HepG2 (cell line): ENCODE results near the gene RPA1. TPM values are rescaled to one million over a fixed set of nuclear protein-coding genes. Genes with fewer than 3 reads are reported as not detected.

Source experiments
- ATAC-seq: fragments of 200-7000 bp; cut with Tn5 transposase; 3 replicates; pipeline ENCODE4 v1.9.1; 2020; ENCODE audit warnings: mild to moderate bottlenecking, moderate library complexity
- BruUV-seq: library from RNA; stranded (reverse); fragments of 400-500 nt; replicated peaks from 2 replicates; lab custom pipeline; 2021; lab: Mats Ljungman, UMichigan
- CTCF ChIA-PET: fragments of 300-600 bp; formaldehyde crosslinking; extraction: SDS; loops from one replicate; lab custom pipeline; 2021; ENCODE audit warnings: low total read pairs, inconsistent platforms, low intra/inter-chr PET ratio; lab: Yijun Ruan, JAX
- POLR2A ChIA-PET: fragments of 350-600 bp; sonication (Branson Sonifier 250); formaldehyde crosslinking; loops from one replicate; lab custom pipeline; 2020; ENCODE audit warnings: antibody characterized with exemption, inconsistent platforms; lab: Yijun Ruan, JAX
- DNase-seq: peaks from one replicate; pipeline ENCODE4 v3.0.0-alpha.2; 2015; ENCODE audit warnings: low spot score
- FAIRE-seq: peaks from 3 replicates; lab custom pipeline; 2011; peaks lifted over from hg19 to GRCh38; lab: Jason Lieb, UNC
- H2AFZ ChIP-seq: one replicate; pipeline ENCODE4 v1.6.1; 2011; ENCODE audit warnings: low read length, inconsistent platforms
- H3K27ac ChIP-seq: fragments of 300-600 bp; 3 replicates; pipeline ENCODE4 v1.8.0; 2011; ENCODE audit warnings: mixed run types, mild to moderate bottlenecking, mixed read lengths, low read length, inconsistent platforms; ENCODE audit not compliant: insufficient read depth; ENCODE audit errors: extremely low read length
- H3K27me3 ChIP-seq, 2 experiments: fragments of 200-600 bp in 1 of 2; 2 replicates in 1 of 2; 3 replicates in 1 of 2; pipeline versions ENCODE4 v1.6.0 to v1.8.0; 2011; ENCODE audit warnings: low read length in 2 of 2, mild to moderate bottlenecking in 2 of 2, moderate library complexity in 2 of 2, inconsistent platforms in 1 of 2; ENCODE audit not compliant: insufficient read depth in 2 of 2, control insufficient read depth in 1 of 2
- H3K36me3 ChIP-seq, 2 experiments: fragments of 200-600 bp in 1 of 2; replicated peaks in 1 of 2; 2 replicates in 1 of 2; 3 replicates in 1 of 2; pipeline versions ENCODE4 v1.5.1 to v1.8.0; 2011; ENCODE audit warnings: low read length in 2 of 2, inconsistent platforms in 1 of 2; ENCODE audit not compliant: insufficient read depth in 2 of 2, control insufficient read depth in 1 of 2
- H3K4me1 ChIP-seq: 2 replicates; pipeline ENCODE4 v1.5.1; 2012; ENCODE audit warnings: low read length, inconsistent platforms; ENCODE audit not compliant: insufficient read depth
- H3K4me2 ChIP-seq: 2 replicates; pipeline ENCODE4 v1.6.0; 2011; ENCODE audit warnings: low read depth, low read length, inconsistent platforms
- H3K4me3 ChIP-seq, 3 experiments: fragments of 200-600 bp in 1 of 3; sonication (generic), shearing (Covaris generic) in 1 of 3; replicated peaks in 1 of 3; 2 replicates each; pipeline ENCODE4 v1.5.1; 2011 to 2016; ENCODE audit warnings: low read length in 3 of 3, inconsistent platforms in 2 of 3, low read depth in 2 of 3, mild to moderate bottlenecking in 2 of 3, control low read depth in 1 of 3, mixed read lengths in 1 of 3; ENCODE audit not compliant: insufficient read depth in 1 of 3
- H3K79me2 ChIP-seq: one replicate; pipeline ENCODE4 v1.6.1; 2011; ENCODE audit warnings: low read length, inconsistent platforms; ENCODE audit not compliant: insufficient read depth
- H3K9ac ChIP-seq: 2 replicates; pipeline ENCODE4 v1.6.0; 2011; ENCODE audit warnings: mild to moderate bottlenecking, low read depth, low read length, inconsistent platforms; ENCODE audit not compliant: insufficient read depth
- H3K9me3 ChIP-seq: 2 replicates; pipeline ENCODE4 v1.5.1; 2012; ENCODE audit warnings: mild to moderate bottlenecking, low read length
- H4K20me1 ChIP-seq: 2 replicates; pipeline ENCODE4 v1.6.0; 2011; ENCODE audit warnings: inconsistent platforms, mild to moderate bottlenecking, low read length, moderate library complexity; ENCODE audit not compliant: insufficient read depth
- ATF2 ChIP-seq: sonication (generic); formaldehyde crosslinking; IDR thresholded peaks from 2 replicates; pipeline ENCODE4 v1.4.0; 2020; ENCODE audit warnings: missing genetic modification reagents
- CENPX ChIP-seq: sonication (generic); formaldehyde crosslinking; IDR thresholded peaks from 2 replicates; pipeline ENCODE4 v1.9.0; 2021; ENCODE audit warnings: mild to moderate bottlenecking, missing genetic modification reagents, moderate library complexity
- CHCHD3 ChIP-seq: sonication (generic); formaldehyde crosslinking; IDR thresholded peaks from 2 replicates; pipeline ENCODE4 v1.8.0; 2022; ENCODE audit warnings: mild to moderate bottlenecking, missing genetic modification reagents, moderate library complexity
- HNRNPL ChIP-seq: fragments of 200-400 bp; formaldehyde crosslinking; IDR thresholded peaks from 2 replicates; pipeline ENCODE4 v1.6.1; 2017; ENCODE audit warnings: mild to moderate bottlenecking, low read depth, low read length
- HNRNPUL1 ChIP-seq: fragments of 200-400 bp; formaldehyde crosslinking; IDR thresholded peaks from 2 replicates; pipeline ENCODE4 v1.6.1; 2017; ENCODE audit warnings: low read depth, mild to moderate bottlenecking, low read length, moderate library complexity
- MEIS2 ChIP-seq: sonication (generic); formaldehyde crosslinking; IDR thresholded peaks from 2 replicates; pipeline ENCODE4 v1.9.0; 2021; ENCODE audit warnings: mild to moderate bottlenecking, missing genetic modification reagents
- NFE2L2 ChIP-seq: fragments of 150-350 bp; IDR thresholded peaks from 2 replicates; pipeline ENCODE4 v1.6.1; 2014; ENCODE audit warnings: low read length
- NONO ChIP-seq, 2 experiments: fragments of 450-650 bp in 1 of 2; sonication (generic) in 1 of 2; formaldehyde crosslinking in 1 of 2; IDR thresholded peaks in 1 of 2; conservative IDR thresholded peaks in 1 of 2; 2 replicates each; pipeline versions ENCODE4 v1.6.1 to v1.8.0; 2017 to 2022; ENCODE audit warnings: mild to moderate bottlenecking in 1 of 2, missing genetic modification reagents in 1 of 2, moderate library complexity in 1 of 2
- SNAPC4 ChIP-seq: sonication (generic); formaldehyde crosslinking; IDR thresholded peaks from 2 replicates; pipeline ENCODE4 v1.4.0; 2020; ENCODE audit warnings: mild to moderate bottlenecking, missing genetic modification reagents
- ZBED4 ChIP-seq: sonication (generic); formaldehyde crosslinking; IDR thresholded peaks from 2 replicates; pipeline ENCODE4 v1.4.0; 2020; ENCODE audit warnings: missing genetic modification reagents, borderline replicate concordance
- ZBTB20 ChIP-seq: sonication (generic); formaldehyde crosslinking; IDR thresholded peaks from 2 replicates; pipeline ENCODE4 v1.8.1; 2023; ENCODE audit warnings: missing genetic modification reagents, low read depth, mild to moderate bottlenecking, borderline replicate concordance
- ZBTB38 ChIP-seq: sonication (generic); formaldehyde crosslinking; IDR thresholded peaks from 2 replicates; pipeline ENCODE4 v1.5.1; 2020; ENCODE audit warnings: mild to moderate bottlenecking, missing genetic modification reagents
- ZNF180 ChIP-seq: sonication (generic); formaldehyde crosslinking; IDR thresholded peaks from 2 replicates; pipeline ENCODE4 v1.4.0; 2020; ENCODE audit warnings: low read depth, missing genetic modification reagents, borderline replicate concordance
- ZNF510 ChIP-seq: sonication (generic); formaldehyde crosslinking; IDR thresholded peaks from 2 replicates; pipeline ENCODE4 v1.4.0; 2020; ENCODE audit warnings: low read depth, mild to moderate bottlenecking, missing genetic modification reagents
- ZSCAN29 ChIP-seq: sonication (generic); formaldehyde crosslinking; conservative IDR thresholded peaks from 2 replicates; pipeline ENCODE4 v1.4.0; 2020; ENCODE audit warnings: mild to moderate bottlenecking, missing genetic modification reagents
- WGBS: methylation state at CpG from one replicate; pipeline ENCODE4 v1.1.6; 2017; ENCODE audit warnings: low lambda C conversion rate; 5-methylcytosine and 5-hydroxymethylcytosine counted together
- in situ Hi-C: cut with HindIII; loops from 2 replicates; pipeline ENCODE4 v1.10.0; 2017; ENCODE audit warnings: low pct_unique_long_range_greater_than_20kb; ENCODE audit not compliant: extremely low pct_ligation_motif_present
- intact Hi-C: fragments of 100-400 bp; cut with micrococcal nuclease; formaldehyde crosslinking; loops from one replicate; pipeline ENCODE4 v1.10.0; 2022; ENCODE audit not compliant: unreplicated experiment
- polyA plus RNA-seq, 8 experiments: library from polyadenylated mRNA; depleted of rRNA in 3 of 8; stranded (reverse) in 7 of 8; unstranded in 1 of 8; fragments of >200 nt; fragmentation: Illumina TruSeq in 4 of 8; extraction: Trizol in 4 of 8; gene quantifications; 2 replicates each; pipeline versions ENCODE4 v1.2.1 to v1.2.3, GENCODE V29; 2011 to 2016; ENCODE audit warnings: low read depth in 4 of 8, missing spikeins in 1 of 8, mixed read lengths in 1 of 8; ENCODE audit not compliant: insufficient read depth in 1 of 8
- total RNA-seq, 5 experiments: library from RNA; depleted of rRNA; stranded (reverse); fragments of >200 nt; fragmentation: Illumina TruSeq; extraction: Trizol; gene quantifications; 2 replicates each; pipeline ENCODE4 v1.2.3, GENCODE V29; 2016; ENCODE audit warnings: low read depth in 1 of 5

The RPA1 gene
- total and polyA plus RNA-seq, 2 of the 13 experiments (the other 11 are each of a cell fraction or from before 2014, with no cell fraction given): 13.9 to 37.6 TPM

- Histone ChIP-seq H3K4me3 (no peak overlapping the region), H3K27me3 (no peaks in the 10 kb centered on the region), H3K79me2 (no peaks in the 10 kb centered on the region), H3K9ac (no peak overlapping the region), H4K20me1 (no peaks in the 10 kb centered on the region), H2AFZ (no peak overlapping the region), H3K4me2 (no peak overlapping the region), H3K27ac (no peak overlapping the region), H3K4me1 (no peaks in the 10 kb centered on the region), H3K9me3 (no peaks in the 10 kb centered on the region), H3K36me3 (peaks cover 21 to 69% of the 10 kb centered on the region in 2 experiments)
- 94% methylated on average over 4 of the region's 4 CpGs for WGBS
- ATAC-seq: no peak
- intact Hi-C loops: no loop called here
- FAIRE-seq: no peak
- POLR2A ChIA-PET: no interaction called here
- CTCF ChIA-PET: no interaction called here
- BruUV-seq: no TSS peak
- in situ Hi-C loops: no loop called here
- no peak for DNase-seq
- TF ChIP-seq NFE2L2 (no peak), NONO (IDR thresholded peaks at IDR 0.05) (no peak), NONO (CRISPR knock-in tag; conservative IDR thresholded peaks at IDR 0.05) (no peak), ZNF510 (CRISPR knock-in tag) (no peak), ZNF180 (no peak), CHCHD3 (CRISPR knock-in tag) (no peak), ATF2 (CRISPR knock-in tag) (no peak), ZSCAN29 (CRISPR knock-in tag) (no peak), ZBED4 (CRISPR knock-in tag) (no peak), ZBTB20 (CRISPR knock-in tag) (no peak), ZBTB38 (CRISPR knock-in tag) (no peak), HNRNPL (no peak), SNAPC4 (CRISPR knock-in tag) (no peak), CENPX (CRISPR knock-in tag) (no peak), MEIS2 (CRISPR knock-in tag) (no peak), HNRNPUL1 (no peak)
Measured at GRCh38 chr17:1875597-1875996, 45.8 kb downstream of the RPA1 start.
